Measurements from ENCODE around the gene USP38.
"Not testable (repeated sequence)": the region's sequence is repeated elsewhere in the genome, so short reads cannot be mapped to it uniquely, and the experiment has no call there.

USP38 gene

GRCh38 chr4:143184503-143185252 is at the start of gene USP38:
Gene USP38, plus strand, starts transcription at chr4:143184917. Its CDS starts 534 bp downstream, at chr4:143185451.
- no CpG with 5 or more reads among the region's 71 CpGs for WGBS (ENCODE audit: insufficient coverage, insufficient read length)
- H3K4me3 ChIP-seq (ENCODE audit: low read length): peak within 1 kb of the TSS; percentile 64
- H3K9me3 ChIP-seq (ENCODE audit: control insufficient read depth, insufficient read depth, low read length): no peaks in the 10 kb centered on the region
- H3K4me1 ChIP-seq (ENCODE audit: control insufficient read depth, insufficient read depth, low read length): no peaks in the 10 kb centered on the region
- H3K36me3 ChIP-seq (ENCODE audit: control insufficient read depth, insufficient read depth, low read length): no peaks in the 10 kb centered on the region
- H3K27ac ChIP-seq (ENCODE audit: low read length): no peak within 1 kb of the TSS
- DNase-seq (ENCODE audit: low read depth, low spot score): peak; percentile 48
- H3K27me3 ChIP-seq (ENCODE audit: control insufficient read depth, insufficient read depth, low read length): no peaks in the 10 kb centered on the region

DNA sequence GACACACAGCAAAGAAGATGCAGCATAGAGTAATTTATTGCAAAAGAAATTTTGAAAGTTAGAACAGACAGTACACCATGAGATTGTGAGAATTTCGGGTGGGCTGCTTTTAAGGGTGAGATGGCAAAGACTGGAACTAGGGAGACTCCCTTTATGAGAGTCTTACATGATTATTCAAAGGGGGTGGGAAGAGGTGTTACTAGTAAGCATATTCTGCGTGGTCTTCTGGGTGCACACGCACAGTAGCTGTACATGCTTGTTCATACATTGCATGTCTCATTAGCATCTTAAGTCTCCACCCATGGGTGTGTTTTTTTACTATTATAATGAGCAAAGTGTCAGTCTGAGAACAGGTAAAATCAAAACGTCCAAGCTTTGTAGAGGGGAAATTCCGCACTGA is 49.4 kb upstream of the USP38 start:
- Histone ChIP-seq H3K4me1 (ENCODE audit: control insufficient read depth, insufficient read depth, low read length) (no peaks in the 10 kb centered on the region), H3K27ac (ENCODE audit: low read length) (no peak overlapping the region), H3K36me3 (ENCODE audit: control insufficient read depth, insufficient read depth, low read length) (no peaks in the 10 kb centered on the region), H3K4me3 (ENCODE audit: low read length) (no peak overlapping the region), H3K27me3 (ENCODE audit: control insufficient read depth, insufficient read depth, low read length) (no peaks in the 10 kb centered on the region), H3K9me3 (ENCODE audit: control insufficient read depth, insufficient read depth, low read length) (no peaks in the 10 kb centered on the region)
- DNase-seq (ENCODE audit: low read depth, low spot score): no peak
- WGBS (ENCODE audit: insufficient coverage, insufficient read length): no CpG with 5 or more reads among the region's 5 CpGs

DNA sequence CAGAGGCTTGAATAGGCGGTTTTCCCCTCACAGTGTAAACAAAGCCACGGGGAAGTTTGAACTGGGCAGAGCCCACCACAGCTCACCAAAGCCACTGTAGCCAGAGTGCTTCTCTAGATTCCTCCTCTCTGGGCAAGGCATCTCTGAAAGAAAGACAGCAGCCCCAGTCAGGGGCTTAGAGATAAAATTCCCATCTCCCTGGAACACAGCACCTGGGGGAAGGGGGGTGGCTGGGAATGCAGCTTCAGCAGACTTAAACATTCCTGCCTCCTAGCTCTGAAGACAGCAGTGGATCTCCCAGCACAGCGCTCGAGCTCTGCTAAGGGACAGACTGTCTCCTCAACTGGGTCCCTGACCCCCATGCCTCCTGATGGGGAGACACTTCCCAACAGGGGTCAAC is 44.0 kb upstream of the USP38 start:
- Histone ChIP-seq H3K4me1 (ENCODE audit: control insufficient read depth, insufficient read depth, low read length) (no peaks in the 10 kb centered on the region; the same call in 1 of the 2 replicates), H3K4me3 (ENCODE audit: low read length) (no peak overlapping the region), H3K36me3 (ENCODE audit: control insufficient read depth, insufficient read depth, low read length) (no peaks in the 10 kb centered on the region), H3K27me3 (ENCODE audit: control insufficient read depth, insufficient read depth, low read length) (no peaks in the 10 kb centered on the region), H3K27ac (ENCODE audit: low read length) (no peak overlapping the region), H3K9me3 (ENCODE audit: control insufficient read depth, insufficient read depth, low read length) (no peaks in the 10 kb centered on the region)
- no peak for DNase-seq (ENCODE audit: low read depth, low spot score)
- WGBS (ENCODE audit: insufficient coverage, insufficient read length): no CpG with 5 or more reads among the region's 4 CpGs

GRCh38 chr4:143148521-143148920 is 36.2 kb upstream of the USP38 start:
- DNase-seq (ENCODE audit: low read depth, low spot score): no peak
- H3K4me3 ChIP-seq (ENCODE audit: low read length): no peak overlapping the region
- H3K27me3 ChIP-seq (ENCODE audit: control insufficient read depth, insufficient read depth, low read length): no peaks in the 10 kb centered on the region
- no peaks in the 10 kb centered on the region for H3K36me3 ChIP-seq (ENCODE audit: control insufficient read depth, insufficient read depth, low read length)
- H3K27ac ChIP-seq (ENCODE audit: low read length): no peak overlapping the region
- WGBS (ENCODE audit: insufficient coverage, insufficient read length): no CpG with 5 or more reads among the region's 2 CpGs
- H3K4me1 ChIP-seq (ENCODE audit: control insufficient read depth, insufficient read depth, low read length): no peaks in the 10 kb centered on the region; the same call in 1 of the 2 replicates
- no peaks in the 10 kb centered on the region for H3K9me3 ChIP-seq (ENCODE audit: control insufficient read depth, insufficient read depth, low read length)

- Histone ChIP-seq H3K36me3 (ENCODE audit: control insufficient read depth, insufficient read depth, low read length) (no peaks in the 10 kb centered on the region), H3K27ac (ENCODE audit: low read length) (no peak overlapping the region), H3K4me3 (ENCODE audit: low read length) (no peak overlapping the region), H3K4me1 (ENCODE audit: control insufficient read depth, insufficient read depth, low read length) (no peaks in the 10 kb centered on the region), H3K9me3 (ENCODE audit: control insufficient read depth, insufficient read depth, low read length) (no peaks in the 10 kb centered on the region), H3K27me3 (ENCODE audit: control insufficient read depth, insufficient read depth, low read length) (no peaks in the 10 kb centered on the region)
- DNase-seq (ENCODE audit: low read depth, low spot score): no peak
- WGBS (ENCODE audit: insufficient coverage, insufficient read length): no CpG with 5 or more reads among the region's 2 CpGs
These were observed 27.9 kb upstream of the USP38 start for GRCh38 chr4:143156853-143157252.

DNA sequence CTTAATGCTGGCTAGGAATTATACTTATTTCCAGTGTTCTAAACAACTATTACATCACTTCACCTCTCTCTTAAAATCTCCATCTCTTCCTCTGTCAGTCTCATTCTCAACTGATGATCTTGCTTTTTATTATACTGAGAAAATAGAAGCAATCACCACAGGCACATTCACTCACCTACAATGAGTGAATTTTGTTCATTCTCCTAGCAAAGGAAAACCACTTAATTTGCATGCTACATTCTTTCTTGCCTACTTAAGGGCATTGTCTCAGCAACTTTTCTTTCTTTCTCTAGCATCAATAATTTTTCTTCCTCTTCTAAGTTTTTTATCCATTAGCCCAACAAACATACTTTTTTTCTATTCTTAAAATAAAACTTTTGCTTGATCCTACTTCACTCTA is 21.1 kb upstream of the USP38 start:
- Histone ChIP-seq H3K27me3 (ENCODE audit: control insufficient read depth, insufficient read depth, low read length) (no peaks in the 10 kb centered on the region), H3K4me3 (ENCODE audit: low read length) (no peak overlapping the region), H3K27ac (ENCODE audit: low read length) (no peak overlapping the region), H3K9me3 (ENCODE audit: control insufficient read depth, insufficient read depth, low read length) (no peaks in the 10 kb centered on the region), H3K4me1 (ENCODE audit: control insufficient read depth, insufficient read depth, low read length) (no peaks in the 10 kb centered on the region), H3K36me3 (ENCODE audit: control insufficient read depth, insufficient read depth, low read length) (no peaks in the 10 kb centered on the region)
- no peak for DNase-seq (ENCODE audit: low read depth, low spot score)

DNA sequence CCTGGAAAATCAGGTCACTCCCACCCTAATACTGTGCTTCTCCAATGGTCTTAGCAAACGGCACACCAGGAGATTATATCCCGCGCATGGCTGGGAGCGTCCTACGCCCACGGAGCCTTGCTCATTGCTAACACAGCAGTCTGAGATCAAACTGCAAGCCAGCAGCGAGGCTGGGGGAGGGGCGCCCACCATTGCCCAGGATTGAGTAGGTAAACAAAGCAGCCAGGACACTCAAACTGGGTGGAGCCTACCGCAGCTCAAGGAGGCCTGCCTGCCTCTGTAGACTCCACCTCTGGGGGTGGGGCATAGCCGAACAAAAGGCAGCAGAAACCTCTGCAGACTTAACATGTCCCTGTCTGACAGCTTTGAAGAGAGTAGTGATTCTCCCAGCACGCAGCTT is 18.0 kb upstream of the USP38 start:
- H3K36me3 ChIP-seq (ENCODE audit: control insufficient read depth, insufficient read depth, low read length); DNase-seq (ENCODE audit: low read depth, low spot score); H3K4me1 ChIP-seq (ENCODE audit: control insufficient read depth, insufficient read depth, low read length); H3K4me3 ChIP-seq (ENCODE audit: low read length); H3K27ac ChIP-seq (ENCODE audit: low read length); H3K27me3 ChIP-seq (ENCODE audit: control insufficient read depth, insufficient read depth, low read length); H3K9me3 ChIP-seq (ENCODE audit: control insufficient read depth, insufficient read depth, low read length): not testable (repeated sequence)
- WGBS (ENCODE audit: insufficient coverage, insufficient read length): no CpG with 5 or more reads among the region's 11 CpGs

DNA sequence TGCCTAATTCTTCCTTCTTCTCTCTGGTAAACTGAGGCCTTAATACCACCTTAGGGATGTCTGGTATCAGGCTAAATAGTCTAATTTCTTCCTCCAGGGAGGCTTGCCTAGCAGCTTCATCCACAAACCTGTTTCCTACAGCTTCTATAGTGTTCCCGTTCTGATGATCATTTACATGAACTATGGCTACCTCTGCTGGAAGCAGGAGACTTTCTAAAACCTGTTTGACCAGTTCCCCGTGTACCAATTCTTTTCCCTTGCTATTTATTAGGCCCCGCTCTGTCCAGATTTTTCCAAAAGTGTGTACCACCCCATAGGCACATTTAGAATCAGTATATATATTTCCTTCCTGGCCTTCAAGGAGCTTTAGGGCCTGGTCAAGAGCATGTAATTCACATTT is 5.8 kb upstream of the USP38 start:
- Histone ChIP-seq H3K36me3 (ENCODE audit: control insufficient read depth, insufficient read depth, low read length) (no peaks in the 10 kb centered on the region), H3K27ac (ENCODE audit: low read length) (no peak overlapping the region), H3K4me3 (ENCODE audit: low read length) (no peak overlapping the region), H3K9me3 (ENCODE audit: control insufficient read depth, insufficient read depth, low read length) (no peaks in the 10 kb centered on the region), H3K4me1 (ENCODE audit: control insufficient read depth, insufficient read depth, low read length) (no peaks in the 10 kb centered on the region), H3K27me3 (ENCODE audit: control insufficient read depth, insufficient read depth, low read length) (no peaks in the 10 kb centered on the region)
- DNase-seq (ENCODE audit: low read depth, low spot score): no peak
- WGBS (ENCODE audit: insufficient coverage, insufficient read length): no CpG with 5 or more reads among the region's 3 CpGs

DNA sequence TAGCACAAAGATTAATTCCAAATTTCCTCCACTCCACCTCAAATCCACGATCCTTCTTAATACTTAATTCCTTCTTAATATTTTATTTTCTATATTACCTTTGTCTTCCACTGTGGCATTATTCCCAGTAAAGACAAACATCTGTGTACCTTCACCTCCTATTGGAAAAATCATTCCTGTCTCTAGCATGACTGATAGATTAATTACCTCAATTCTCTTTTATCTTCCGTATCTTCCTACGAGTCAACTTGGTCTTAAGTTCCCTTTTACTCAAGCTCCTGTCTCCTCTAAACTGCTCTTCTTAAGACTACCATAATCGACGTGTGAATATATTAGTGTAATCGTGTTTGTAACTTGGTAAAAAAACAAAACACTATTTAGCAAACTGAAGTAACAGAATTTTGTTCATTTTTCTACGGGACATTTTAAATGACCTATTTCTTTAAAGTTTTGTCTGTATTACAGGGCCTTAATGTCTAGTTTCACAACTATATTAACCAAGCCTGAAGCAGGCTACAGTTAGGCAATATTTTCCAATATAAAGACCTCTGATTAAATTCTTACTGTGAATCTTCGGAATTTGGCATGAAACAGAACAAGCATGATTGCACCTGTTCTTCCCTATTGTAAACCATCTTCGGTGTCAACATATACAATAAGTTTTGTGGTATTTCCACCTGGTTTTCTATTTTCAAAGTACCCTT is 1.1 kb upstream of the USP38 start:
- Histone ChIP-seq H3K9me3 (ENCODE audit: control insufficient read depth, insufficient read depth, low read length) (no peaks in the 10 kb centered on the region), H3K4me1 (ENCODE audit: control insufficient read depth, insufficient read depth, low read length) (no peaks in the 10 kb centered on the region), H3K27ac (ENCODE audit: low read length) (no peak overlapping the region), H3K27me3 (ENCODE audit: control insufficient read depth, insufficient read depth, low read length) (no peaks in the 10 kb centered on the region), H3K36me3 (ENCODE audit: control insufficient read depth, insufficient read depth, low read length) (no peaks in the 10 kb centered on the region), H3K4me3 (ENCODE audit: low read length) (peak overlapping the region; percentile 64; the same call in 1 of the 2 replicates)
- no peak for DNase-seq (ENCODE audit: low read depth, low spot score)
- 100% methylated on average over 1 of the region's 9 CpGs for WGBS (ENCODE audit: insufficient coverage, insufficient read length)

GRCh38 chr4:143184217-143184502 is 557 bp upstream of the USP38 start:
- peak overlapping the region; percentile 64; the same call in 1 of the 2 replicates for H3K4me3 ChIP-seq (ENCODE audit: low read length)
- no peak overlapping the region for H3K27ac ChIP-seq (ENCODE audit: low read length)
- no CpG with 5 or more reads among the region's 11 CpGs for WGBS (ENCODE audit: insufficient coverage, insufficient read length)

More at GRCh38 chr4:143184217-143184502, 557 bp upstream of the USP38 start:
- H3K4me1 ChIP-seq (ENCODE audit: control insufficient read depth, insufficient read depth, low read length): no peaks in the 10 kb centered on the region
- H3K9me3 ChIP-seq (ENCODE audit: control insufficient read depth, insufficient read depth, low read length): no peaks in the 10 kb centered on the region
- peak; percentile 1 for DNase-seq (ENCODE audit: low read depth, low spot score)
- H3K27me3 ChIP-seq (ENCODE audit: control insufficient read depth, insufficient read depth, low read length): no peaks in the 10 kb centered on the region
- no peaks in the 10 kb centered on the region for H3K36me3 ChIP-seq (ENCODE audit: control insufficient read depth, insufficient read depth, low read length)

Data from iPS DF 6.9 (cell line).